Calu3 (cell line): ENCODE data around the gene SLC22A4. TPM values are rescaled to one million over a fixed set of nuclear protein-coding genes. Genes with fewer than 3 reads are reported as not detected.

Experiments
- BruUV-seq: library from RNA; stranded (reverse); fragments of 400-500 nt; replicated peaks from 2 replicates; lab custom pipeline; 2021; lab: Mats Ljungman, UMichigan
- CTCF ChIA-PET: fragments of 300-600 bp; sonication (Branson Sonifier 250); formaldehyde crosslinking; loops from one replicate; lab custom pipeline; 2022; ENCODE audit warnings: antibody characterized with exemption; lab: Charles Lee
- DNase-seq: peaks from one replicate; pipeline ENCODE4 v3.0.0; 2022
- H3K27ac Mint-ChIP-seq: one replicate; pipeline ENCODE4 v1.8.0; 2022; ENCODE audit warnings: mixed read lengths; ENCODE audit not compliant: unreplicated experiment
- H3K27me3 Mint-ChIP-seq: one replicate; pipeline ENCODE4 v1.8.0; 2022; ENCODE audit warnings: mixed read lengths; ENCODE audit not compliant: unreplicated experiment
- H3K36me3 Mint-ChIP-seq: one replicate; pipeline ENCODE4 v1.8.0; 2022; ENCODE audit warnings: mild to moderate bottlenecking, moderate library complexity, mixed read lengths; ENCODE audit not compliant: insufficient read depth, unreplicated experiment
- H3K4me1 Mint-ChIP-seq: one replicate; pipeline ENCODE4 v1.8.0; 2022; ENCODE audit warnings: mild to moderate bottlenecking, low read depth, mixed read lengths; ENCODE audit not compliant: unreplicated experiment
- H3K4me3 Mint-ChIP-seq: one replicate; pipeline ENCODE4 v1.8.0; 2022; ENCODE audit warnings: mild to moderate bottlenecking, low read depth, moderate library complexity, mixed read lengths; ENCODE audit not compliant: unreplicated experiment
- H3K9me3 Mint-ChIP-seq: one replicate; pipeline ENCODE4 v1.8.0; 2022; ENCODE audit warnings: low read depth, mixed read lengths; ENCODE audit not compliant: unreplicated experiment
- CTCF ChIP-seq: fragments of 200-600 bp; IDR thresholded peaks from one replicate; pipeline ENCODE4 v1.8.0; 2022; ENCODE audit warnings: antibody characterized with exemption; ENCODE audit not compliant: unreplicated experiment
- intact Hi-C: fragments of 100-400 bp; cut with micrococcal nuclease; formaldehyde crosslinking; loops from one replicate; pipeline ENCODE4 v1.10.0; 2022; ENCODE audit not compliant: unreplicated experiment
- total RNA-seq: library from RNA; stranded (reverse); gene quantifications from 2 replicates; pipeline ENCODE4 v1.2.3, GENCODE V29; 2022

SLC22A4 gene
- total RNA-seq, 1 experiment from 2014 or later = 3.1 TPM

- Mint-ChIP-seq H3K27me3 (no peaks in the 10 kb centered on the region), H3K9me3 (peaks cover 4% of the 10 kb centered on the region), H3K36me3 (no peaks in the 10 kb centered on the region), H3K4me3 (no peak overlapping the region), H3K27ac (no peak overlapping the region), H3K4me1 (no peaks in the 10 kb centered on the region)
- no TSS peak for BruUV-seq
- CTCF ChIA-PET = interaction anchor here (1.0 kb wide), 1 partner anchor 16 kb away, joined by 3 read pairs; the partner anchor contains the start of gene SLC22A4
- intact Hi-C loops = no loop called here
- TF ChIP-seq CTCF = no peak
- no peak for DNase-seq
These were observed 15.5 kb downstream of the SLC22A4 start for GRCh38 chr5:132309679-132310078.

GRCh38 chr5:132310141-132310834 lies 16.1 kb downstream of the SLC22A4 start:
- intact Hi-C loops = no loop called here
- CTCF ChIA-PET = interaction anchor here (1.0 kb wide), 1 partner anchor 16 kb away, joined by 3 read pairs; the partner anchor contains the start of gene SLC22A4
- peaks cover under 1% of the 10 kb centered on the region for H3K9me3 Mint-ChIP-seq
- H3K36me3 Mint-ChIP-seq = no peaks in the 10 kb centered on the region
- H3K27ac Mint-ChIP-seq = no peak overlapping the region
- no peak overlapping the region for H3K4me3 Mint-ChIP-seq
- BruUV-seq = no TSS peak
- no peaks in the 10 kb centered on the region for H3K4me1 Mint-ChIP-seq
- no peaks in the 10 kb centered on the region for H3K27me3 Mint-ChIP-seq
- no peak for DNase-seq
- no peak for TF ChIP-seq CTCF

- Mint-ChIP-seq H3K9me3 (no peaks in the 10 kb centered on the region), H3K4me3 (no peak overlapping the region), H3K27ac (no peak overlapping the region), H3K36me3 (no peaks in the 10 kb centered on the region), H3K27me3 (no peaks in the 10 kb centered on the region), H3K4me1 (no peaks in the 10 kb centered on the region)
- intact Hi-C loops = no loop called here
- CTCF ChIA-PET = no interaction called here
- no peak for TF ChIP-seq CTCF
- no peak for DNase-seq
- BruUV-seq = no TSS peak
These were observed 19.2 kb downstream of the SLC22A4 start for GRCh38 chr5:132313366-132313765.

- Mint-ChIP-seq H3K27me3 (no peaks in the 10 kb centered on the region), H3K36me3 (no peaks in the 10 kb centered on the region), H3K4me3 (no peak overlapping the region), H3K9me3 (no peaks in the 10 kb centered on the region), H3K27ac (no peak overlapping the region), H3K4me1 (no peaks in the 10 kb centered on the region)
- no peak for TF ChIP-seq CTCF
- CTCF ChIA-PET = no interaction called here
- intact Hi-C loops = no loop called here
- no peak for DNase-seq
- no TSS peak for BruUV-seq
These were observed 19.8 kb downstream of the SLC22A4 start for GRCh38 chr5:132313961-132314432.
